Measurements from ENCODE around the gene THSD4.

THSD4 gene

DNA sequence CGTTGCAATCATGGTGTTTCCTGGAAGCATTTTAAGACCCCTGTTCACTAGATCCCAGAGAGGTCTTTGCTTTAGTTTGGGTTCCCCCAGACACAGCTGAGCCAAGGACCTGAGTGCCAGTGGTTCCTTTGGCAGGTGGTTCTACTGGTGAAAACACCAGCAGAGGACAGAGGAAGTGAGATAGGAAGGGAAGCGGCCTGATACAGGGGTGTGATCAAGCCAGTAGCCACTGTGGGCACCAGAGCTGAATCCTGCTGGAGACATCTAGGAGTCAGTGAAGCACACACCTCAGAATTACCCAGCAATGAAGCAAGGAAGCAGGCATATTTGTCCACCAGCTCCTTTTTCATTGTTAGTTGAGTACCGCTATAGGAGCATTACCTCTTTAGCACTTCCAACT lies 451.9 kb downstream of the THSD4 start:
- Histone ChIP-seq H3K79me2 (ENCODE audit: insufficient read depth, low read depth) (no peaks in the 10 kb centered on the region), H3K4me1 (ENCODE audit: low read depth, poor library complexity, severe bottlenecking) (no peaks in the 10 kb centered on the region), H3K36me3 (ENCODE audit: insufficient read depth) (no peaks in the 10 kb centered on the region), H3K9ac (no peak overlapping the region), H3K4me2 (no peak overlapping the region), H3K27ac (no peak overlapping the region), H3K4me3 (IDR thresholded peaks at IDR 0.05; ENCODE audit: insufficient read depth, low read depth, low read length) (no peak overlapping the region), H4K20me1 (ENCODE audit: insufficient read depth) (no peaks in the 10 kb centered on the region), H3K27me3 (ENCODE audit: insufficient read depth, low read depth) (no peaks in the 10 kb centered on the region), H2AFZ (ENCODE audit: low read depth) (no peak overlapping the region)
- TF ChIP-seq, protein P1, sequence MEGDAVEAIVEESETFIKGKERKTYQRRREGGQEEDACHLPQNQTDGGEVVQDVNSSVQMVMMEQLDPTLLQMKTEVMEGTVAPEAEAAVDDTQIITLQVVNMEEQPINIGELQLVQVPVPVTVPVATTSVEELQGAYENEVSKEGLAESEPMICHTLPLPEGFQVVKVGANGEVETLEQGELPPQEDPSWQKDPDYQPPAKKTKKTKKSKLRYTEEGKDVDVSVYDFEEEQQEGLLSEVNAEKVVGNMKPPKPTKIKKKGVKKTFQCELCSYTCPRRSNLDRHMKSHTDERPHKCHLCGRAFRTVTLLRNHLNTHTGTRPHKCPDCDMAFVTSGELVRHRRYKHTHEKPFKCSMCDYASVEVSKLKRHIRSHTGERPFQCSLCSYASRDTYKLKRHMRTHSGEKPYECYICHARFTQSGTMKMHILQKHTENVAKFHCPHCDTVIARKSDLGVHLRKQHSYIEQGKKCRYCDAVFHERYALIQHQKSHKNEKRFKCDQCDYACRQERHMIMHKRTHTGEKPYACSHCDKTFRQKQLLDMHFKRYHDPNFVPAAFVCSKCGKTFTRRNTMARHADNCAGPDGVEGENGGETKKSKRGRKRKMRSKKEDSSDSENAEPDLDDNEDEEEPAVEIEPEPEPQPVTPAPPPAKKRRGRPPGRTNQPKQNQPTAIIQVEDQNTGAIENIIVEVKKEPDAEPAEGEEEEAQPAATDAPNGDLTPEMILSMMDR (conservative IDR thresholded peaks at IDR 0.05; ENCODE audit: low read depth, low read length): no peak

DNA sequence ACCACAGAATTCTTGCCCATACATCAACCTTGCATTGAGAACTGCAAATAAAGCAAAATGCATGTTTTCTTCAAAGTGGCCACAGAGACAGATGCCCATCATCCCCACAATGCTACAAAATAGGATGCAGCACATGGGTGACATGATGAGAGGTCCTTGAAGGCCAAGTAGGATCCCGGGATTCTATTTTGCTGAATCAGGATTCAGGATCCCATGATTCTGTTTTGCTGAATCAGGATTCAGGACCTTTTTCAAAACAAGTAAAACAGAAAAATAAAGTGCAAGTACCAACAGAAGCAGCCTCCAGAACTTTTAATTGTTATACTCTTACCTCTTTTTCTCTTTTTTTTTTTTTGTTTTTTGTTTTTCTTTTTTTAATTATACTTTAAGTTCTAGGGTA lies 453.0 kb downstream of the THSD4 start:
- TF ChIP-seq, protein P1 (conservative IDR thresholded peaks at IDR 0.05; ENCODE audit: low read depth, low read length): no peak
- H3K4me1 ChIP-seq (ENCODE audit: low read depth, poor library complexity, severe bottlenecking): no peaks in the 10 kb centered on the region
- peak overlapping the region; percentile 14; the same call in 1 of the 2 replicates for H2AFZ ChIP-seq (ENCODE audit: low read depth)
- H3K27ac ChIP-seq: no peak overlapping the region
- no peak overlapping the region for H3K9ac ChIP-seq
- no peaks in the 10 kb centered on the region for H3K79me2 ChIP-seq (ENCODE audit: insufficient read depth, low read depth)
- H3K36me3 ChIP-seq (ENCODE audit: insufficient read depth): no peaks in the 10 kb centered on the region
- H4K20me1 ChIP-seq (ENCODE audit: insufficient read depth): no peaks in the 10 kb centered on the region
- no peak overlapping the region for H3K4me2 ChIP-seq
- H3K4me3 ChIP-seq (IDR thresholded peaks at IDR 0.05; ENCODE audit: insufficient read depth, low read depth, low read length): no peak overlapping the region
- no peaks in the 10 kb centered on the region for H3K27me3 ChIP-seq (ENCODE audit: insufficient read depth, low read depth)

DNA sequence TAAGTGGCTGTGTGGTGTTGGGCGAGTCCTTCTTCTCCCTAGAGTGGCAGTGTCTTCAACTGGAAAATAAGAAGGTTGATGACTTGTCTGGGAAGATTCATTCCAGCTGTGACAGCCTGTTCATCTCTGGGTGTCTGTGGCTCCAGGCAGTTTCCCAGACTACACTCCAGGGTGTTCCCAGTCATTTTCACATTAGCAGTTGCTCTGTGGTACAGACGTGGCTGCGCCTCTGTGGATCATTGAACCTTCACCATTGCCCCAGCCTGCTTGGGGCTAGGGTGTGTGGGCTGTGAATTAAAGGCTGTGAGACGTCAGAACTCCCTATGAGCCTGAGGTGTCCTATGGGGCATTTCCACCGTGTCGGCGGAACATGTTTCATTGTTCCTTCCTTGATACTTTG lies 455.5 kb downstream of the THSD4 start:
- H3K4me2 ChIP-seq: no peak overlapping the region
- H4K20me1 ChIP-seq (ENCODE audit: insufficient read depth): no peaks in the 10 kb centered on the region
- no peaks in the 10 kb centered on the region for H3K4me1 ChIP-seq (ENCODE audit: low read depth, poor library complexity, severe bottlenecking)
- H3K27me3 ChIP-seq (ENCODE audit: insufficient read depth, low read depth): no peaks in the 10 kb centered on the region
- H2AFZ ChIP-seq (ENCODE audit: low read depth): no peak overlapping the region
- H3K4me3 ChIP-seq (IDR thresholded peaks at IDR 0.05; ENCODE audit: insufficient read depth, low read depth, low read length): no peak overlapping the region
- no peaks in the 10 kb centered on the region for H3K79me2 ChIP-seq (ENCODE audit: insufficient read depth, low read depth)
- H3K27ac ChIP-seq: no peak overlapping the region
- TF ChIP-seq, protein P1 (conservative IDR thresholded peaks at IDR 0.05; ENCODE audit: low read depth, low read length): no peak
- H3K36me3 ChIP-seq (ENCODE audit: insufficient read depth): no peaks in the 10 kb centered on the region
- no peak overlapping the region for H3K9ac ChIP-seq

DNA sequence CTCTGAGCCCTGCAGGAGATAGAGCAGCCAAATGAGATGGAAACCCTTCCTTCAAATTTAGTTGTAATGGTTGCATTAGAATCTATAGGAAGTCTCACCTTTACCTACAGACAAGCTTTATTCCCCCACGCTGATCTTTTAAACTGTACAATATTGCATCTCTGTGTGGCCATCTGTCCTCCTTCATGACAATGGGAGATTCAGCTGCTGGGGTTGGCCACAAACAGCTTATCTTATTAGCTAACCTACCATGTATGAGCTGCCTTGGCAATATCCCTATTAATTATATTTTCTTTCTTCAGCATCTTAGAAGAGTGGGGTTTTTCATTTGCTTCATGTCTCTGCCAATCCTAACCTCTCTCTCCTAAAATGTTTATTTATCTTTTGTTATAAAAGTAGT lies 456.4 kb downstream of the THSD4 start:
- TF ChIP-seq, protein P1 (conservative IDR thresholded peaks at IDR 0.05; ENCODE audit: low read depth, low read length): no peak
- H2AFZ ChIP-seq (ENCODE audit: low read depth): no peak overlapping the region
- H3K4me3 ChIP-seq (IDR thresholded peaks at IDR 0.05; ENCODE audit: insufficient read depth, low read depth, low read length): no peak overlapping the region
- H3K9ac ChIP-seq: no peak overlapping the region
- no peaks in the 10 kb centered on the region for H3K79me2 ChIP-seq (ENCODE audit: insufficient read depth, low read depth)
- no peaks in the 10 kb centered on the region for H4K20me1 ChIP-seq (ENCODE audit: insufficient read depth)
- no peak overlapping the region for H3K4me2 ChIP-seq
- H3K36me3 ChIP-seq (ENCODE audit: insufficient read depth): no peaks in the 10 kb centered on the region
- H3K27me3 ChIP-seq (ENCODE audit: insufficient read depth, low read depth): no peaks in the 10 kb centered on the region
- no peaks in the 10 kb centered on the region for H3K4me1 ChIP-seq (ENCODE audit: low read depth, poor library complexity, severe bottlenecking)
- H3K27ac ChIP-seq: no peak overlapping the region
